CD14-positive monocyte (primary cell): ENCODE measurements around the gene MAU2. TPM values are rescaled to one million over a fixed set of nuclear protein-coding genes. Genes with fewer than 3 reads are reported as not detected.
A peak's percentile ranks its signal among the peaks of the same experiment; 100 is the strongest.

Experiments used
- DNase-seq, 3 donors: peaks; one replicate each; pipeline ENCODE4 v3.0.0-alpha.2; 2011 to 2022
- H2AFZ ChIP-seq: 2 replicates; pipeline ENCODE4 v1.6.0; 2012; ENCODE audit warnings: mild to moderate bottlenecking, low read depth, low read length, inconsistent platforms; ENCODE audit not compliant: insufficient read depth, poor library complexity, severe bottlenecking
- H3K27ac ChIP-seq, 2 donors: 1 replicate in 1 of 2; 2 replicates in 1 of 2; pipeline ENCODE4 v1.5.1; 2012 to 2013; ENCODE audit warnings: low read length in 2 of 2, control low read depth in 1 of 2, inconsistent platforms in 1 of 2, low read depth in 1 of 2, mild to moderate bottlenecking in 1 of 2
- H3K27me3 ChIP-seq, 2 donors: one replicate each; pipeline versions ENCODE4 v1.6.0 to v1.6.1; 2011 to 2013; ENCODE audit warnings: low read length in 2 of 2; ENCODE audit not compliant: control insufficient read depth in 2 of 2, insufficient read depth in 2 of 2
- H3K36me3 ChIP-seq, 2 donors: replicated peaks in 1 of 2; 1 replicate in 1 of 2; 2 replicates in 1 of 2; pipeline versions ENCODE4 v1.5.1 to v1.6.1; 2012 to 2013; ENCODE audit warnings: low read length in 2 of 2, control low read depth in 1 of 2, inconsistent platforms in 1 of 2, mild to moderate bottlenecking in 1 of 2; ENCODE audit not compliant: insufficient read depth in 2 of 2, control insufficient read depth in 1 of 2
- H3K4me1 ChIP-seq, 2 donors: 1 replicate in 1 of 2; 2 replicates in 1 of 2; pipeline versions ENCODE4 v1.5.1 to v1.6.1; 2012 to 2013; ENCODE audit warnings: low read length in 2 of 2, control low read depth in 1 of 2, inconsistent platforms in 1 of 2, mild to moderate bottlenecking in 1 of 2, moderate library complexity in 1 of 2; ENCODE audit not compliant: insufficient read depth in 2 of 2, control insufficient read depth in 1 of 2
- H3K4me2 ChIP-seq: replicated peaks from 2 replicates; pipeline ENCODE3; 2012; ENCODE audit warnings: low read length, moderate library complexity, mild to moderate bottlenecking; ENCODE audit not compliant: poor library complexity, severe bottlenecking; ENCODE audit errors: extremely low read depth
- H3K4me3 ChIP-seq, 3 experiments: fragments of 200-600 bp in 1 of 3; sonication (generic) in 1 of 3; replicated peaks in 1 of 3; 1 replicate in 2 of 3; 2 replicates in 1 of 3; pipeline ENCODE4 v1.5.1; 2011 to 2013; ENCODE audit warnings: low read length in 3 of 3, mild to moderate bottlenecking in 3 of 3, control low read depth in 2 of 3, low read depth in 2 of 3, inconsistent platforms in 1 of 3, moderate library complexity in 1 of 3
- H3K79me2 ChIP-seq: 2 replicates; pipeline ENCODE4 v1.6.0; 2012; ENCODE audit warnings: mild to moderate bottlenecking, control low read depth, inconsistent platforms, low read length, moderate library complexity; ENCODE audit not compliant: insufficient read depth
- H3K9ac ChIP-seq: 2 replicates; pipeline ENCODE4 v1.6.0; 2017; ENCODE audit warnings: low read length, mild to moderate bottlenecking; ENCODE audit not compliant: insufficient read depth, poor library complexity, severe bottlenecking
- H3K9me3 ChIP-seq, 2 donors: replicated peaks in 1 of 2; 1 replicate in 1 of 2; 2 replicates in 1 of 2; pipeline versions ENCODE4 v1.5.1 to v1.6.1; 2012 to 2013; ENCODE audit warnings: low read length in 2 of 2, control low read depth in 1 of 2; ENCODE audit not compliant: control insufficient read depth in 1 of 2, insufficient read depth in 1 of 2
- H4K20me1 ChIP-seq: 2 replicates; pipeline ENCODE4 v1.6.0; 2012; ENCODE audit warnings: mild to moderate bottlenecking, low read length, control low read depth, moderate library complexity; ENCODE audit not compliant: insufficient read depth
- H3K27ac Mint-ChIP-seq, 7 donors: one replicate each; pipeline ENCODE4 v1.8.0; 2020; ENCODE audit warnings: mild to moderate bottlenecking in 7 of 7, mixed read lengths in 7 of 7, moderate library complexity in 6 of 7, inconsistent platforms in 2 of 7
- H3K27me3 Mint-ChIP-seq, 3 donors: one replicate each; pipeline ENCODE4 v1.8.0; 2021 to 2022; ENCODE audit warnings: low read depth in 3 of 3, mild to moderate bottlenecking in 3 of 3, mixed read lengths in 3 of 3, moderate library complexity in 3 of 3, inconsistent platforms in 1 of 3
- H3K36me3 Mint-ChIP-seq, 2 donors: one replicate each; pipeline ENCODE4 v1.8.0; 2020; ENCODE audit warnings: mixed read lengths in 2 of 2, inconsistent platforms in 1 of 2, mild to moderate bottlenecking in 1 of 2
- H3K4me1 Mint-ChIP-seq: one replicate; pipeline ENCODE4 v1.8.0; 2020; ENCODE audit warnings: mild to moderate bottlenecking, mixed read lengths
- H3K4me3 Mint-ChIP-seq, 2 donors: one replicate each; pipeline ENCODE4 v1.8.0; 2020; ENCODE audit warnings: mild to moderate bottlenecking in 2 of 2, mixed read lengths in 2 of 2, moderate library complexity in 1 of 2
- H3K9me3 Mint-ChIP-seq, 7 donors: one replicate each; pipeline ENCODE4 v1.8.0; 2020 to 2022; ENCODE audit warnings: mixed read lengths in 7 of 7, mild to moderate bottlenecking in 6 of 7, moderate library complexity in 6 of 7, inconsistent platforms in 2 of 7
- WGBS: methylation state at CpG from one replicate; pipeline ENCODE4 v1.1.5; 2013; ENCODE audit warnings: missing lambda C conversion rate; ENCODE audit not compliant: insufficient coverage; 5-methylcytosine and 5-hydroxymethylcytosine counted together
- intact Hi-C, 2 donors: fragments of 100-400 bp; cut with micrococcal nuclease; formaldehyde crosslinking; loops; one replicate each; pipeline versions ENCODE4 v1.15.0 to v1.15.1; 2023
- polyA plus RNA-seq, 3 donors: library from polyadenylated mRNA; depleted of rRNA in 1 of 3; unstranded in 2 of 3; stranded (reverse) in 1 of 3; fragments of 300-500 nt in 2 of 3; fragments of >200 nt in 1 of 3; fragmentation: Illumina TruSeq in 2 of 3; gene quantifications; 1 replicate in 2 of 3; 2 replicates in 1 of 3; pipeline ENCODE4 v1.2.3, GENCODE V29; 2012 to 2021
- TF ChIP-seq, protein P1 (sequence below): fragments of 200-600 bp; IDR thresholded peaks from one replicate; pipeline ENCODE4 v1.8.0; 2022; ENCODE audit warnings: antibody characterized with exemption, mild to moderate bottlenecking

MAU2 gene
- polyA plus RNA-seq, 3 donors: 7.4 to 68.4 (median 14.5) TPM

DNA sequence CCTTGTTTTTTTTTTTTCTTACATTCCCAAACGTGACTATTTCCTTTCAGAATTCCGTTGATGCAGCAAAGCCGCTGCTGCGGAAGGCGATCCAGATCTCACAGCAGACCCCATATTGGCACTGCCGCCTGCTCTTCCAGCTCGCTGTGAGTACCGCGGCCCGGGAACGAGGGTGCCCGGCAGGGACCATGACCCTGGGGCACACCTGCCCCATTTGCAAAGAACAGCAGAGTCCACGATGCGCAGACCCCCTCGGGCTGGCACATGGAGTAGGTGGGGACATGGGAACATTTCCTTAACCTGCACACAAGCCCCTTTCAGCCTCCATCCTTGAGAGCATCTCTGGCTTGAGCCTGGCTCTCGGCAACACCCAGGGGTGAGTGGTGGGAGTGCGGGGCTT lies 16.5 kb downstream of the MAU2 start:
- intact Hi-C loops: no loop called here
- no peak overlapping the region for H2AFZ ChIP-seq
- no peaks in the 10 kb centered on the region for H3K27me3 ChIP-seq
- no peak overlapping the region for H3K4me2 ChIP-seq
- DNase-seq: no peak
- WGBS: over 99% methylated on average over 9 of the region's 17 CpGs
- no peaks in the 10 kb centered on the region for H3K4me1 Mint-ChIP-seq
- no peak overlapping the region for H3K9ac ChIP-seq
- peaks cover 61% of the 10 kb centered on the region for H4K20me1 ChIP-seq
- H3K27ac Mint-ChIP-seq: no peak overlapping the region
- TF ChIP-seq, protein P1, sequence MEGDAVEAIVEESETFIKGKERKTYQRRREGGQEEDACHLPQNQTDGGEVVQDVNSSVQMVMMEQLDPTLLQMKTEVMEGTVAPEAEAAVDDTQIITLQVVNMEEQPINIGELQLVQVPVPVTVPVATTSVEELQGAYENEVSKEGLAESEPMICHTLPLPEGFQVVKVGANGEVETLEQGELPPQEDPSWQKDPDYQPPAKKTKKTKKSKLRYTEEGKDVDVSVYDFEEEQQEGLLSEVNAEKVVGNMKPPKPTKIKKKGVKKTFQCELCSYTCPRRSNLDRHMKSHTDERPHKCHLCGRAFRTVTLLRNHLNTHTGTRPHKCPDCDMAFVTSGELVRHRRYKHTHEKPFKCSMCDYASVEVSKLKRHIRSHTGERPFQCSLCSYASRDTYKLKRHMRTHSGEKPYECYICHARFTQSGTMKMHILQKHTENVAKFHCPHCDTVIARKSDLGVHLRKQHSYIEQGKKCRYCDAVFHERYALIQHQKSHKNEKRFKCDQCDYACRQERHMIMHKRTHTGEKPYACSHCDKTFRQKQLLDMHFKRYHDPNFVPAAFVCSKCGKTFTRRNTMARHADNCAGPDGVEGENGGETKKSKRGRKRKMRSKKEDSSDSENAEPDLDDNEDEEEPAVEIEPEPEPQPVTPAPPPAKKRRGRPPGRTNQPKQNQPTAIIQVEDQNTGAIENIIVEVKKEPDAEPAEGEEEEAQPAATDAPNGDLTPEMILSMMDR: no peak
- H3K4me1 ChIP-seq: no peaks in the 10 kb centered on the region
- H3K36me3 ChIP-seq: peaks cover 89 to 93% of the 10 kb centered on the region in 2 donors
- peaks cover 64 to 96% of the 10 kb centered on the region in 2 donors for H3K36me3 Mint-ChIP-seq
- H3K9me3 Mint-ChIP-seq: no peaks in the 10 kb centered on the region
- H3K4me3 ChIP-seq: no peak overlapping the region
- H3K9me3 ChIP-seq: no peaks in the 10 kb centered on the region
- H3K27me3 Mint-ChIP-seq: peaks cover 0 to 2% (median 0%) of the 10 kb centered on the region in 3 donors
- H3K27ac ChIP-seq: no peak overlapping the region
- peaks cover 39% of the 10 kb centered on the region for H3K79me2 ChIP-seq
- no peak overlapping the region for H3K4me3 Mint-ChIP-seq

GRCh38 chr19:19338082-19338481 lies 17.5 kb downstream of the MAU2 start:
- peaks cover 71 to 96% of the 10 kb centered on the region in 2 donors for H3K36me3 Mint-ChIP-seq
- H3K79me2 ChIP-seq: peaks cover 30% of the 10 kb centered on the region
- TF ChIP-seq, protein P1: no peak

More at GRCh38 chr19:19338082-19338481, 17.5 kb downstream of the MAU2 start:
- no peaks in the 10 kb centered on the region for H3K4me1 Mint-ChIP-seq
- no peaks in the 10 kb centered on the region for H3K4me1 ChIP-seq
- no peaks in the 10 kb centered on the region for H3K9me3 Mint-ChIP-seq
- no peak overlapping the region for H3K4me3 Mint-ChIP-seq
- H3K9ac ChIP-seq: no peak overlapping the region
- no peak overlapping the region for H3K4me2 ChIP-seq
- peaks cover 0 to 2% (median 0%) of the 10 kb centered on the region in 3 donors for H3K27me3 Mint-ChIP-seq
- H3K9me3 ChIP-seq: no peaks in the 10 kb centered on the region
- peaks cover 51% of the 10 kb centered on the region for H4K20me1 ChIP-seq
- H3K27ac Mint-ChIP-seq: peak overlapping the region in 1 of 7 donors; percentile 36
- H2AFZ ChIP-seq: no peak overlapping the region
- 96% methylated on average over 6 of the region's 7 CpGs for WGBS
- intact Hi-C loops: no loop called here
- DNase-seq: no peak
- H3K4me3 ChIP-seq: no peak overlapping the region
- peaks cover 91 to 93% of the 10 kb centered on the region in 2 donors for H3K36me3 ChIP-seq
- no peaks in the 10 kb centered on the region for H3K27me3 ChIP-seq
- H3K27ac ChIP-seq: peak overlapping the region in 1 of 2 donors; percentile 38
